ENCODE measurements around the gene ST3GAL3. TPM values are rescaled to one million over a fixed set of nuclear protein-coding genes. Genes with fewer than 3 reads are reported as not detected.

The ST3GAL3 gene
- total and polyA plus RNA-seq, 8 donors, result 1.6 to 68.3 (median 6.7) TPM

GRCh38 chr1:43963006-43963405 is 255.7 kb downstream of the ST3GAL3 start:
- H3K36me3 ChIP-seq, result peaks cover 33 to 91% (median 89%) of the 10 kb centered on the region in 4 donors
- 88 to 97% (median 93%) methylated on average over 3 of the region's 3 CpGs for WGBS, 5 donors

GRCh38 chr1:43963890-43964289 is 256.6 kb downstream of the ST3GAL3 start:
- Histone ChIP-seq H3K27ac (no peak overlapping the region), H3K36me3 (peaks cover 27 to 82% (median 80%) of the 10 kb centered on the region in 4 donors)
- intact Hi-C loops (cut with DNase I; ENCODE audit: low total_unique reads), result no loop called here

More at GRCh38 chr1:43963006-43963405, 255.7 kb downstream of the ST3GAL3 start:
- H3K27me3 ChIP-seq, result no peaks in the 10 kb centered on the region
- no peak for DNase-seq
- H3K27ac ChIP-seq, result no peak overlapping the region
- intact Hi-C loops (cut with DNase I; ENCODE audit: low total_unique reads), result no loop called here
- H3K4me3 ChIP-seq, result no peak overlapping the region
- H3K4me1 ChIP-seq, result no peaks in the 10 kb centered on the region
- H3K9me3 ChIP-seq, result no peaks in the 10 kb centered on the region
- no peak for TF ChIP-seq POLR2AphosphoS5 (IDR thresholded peaks at IDR 0.05)
- no peak for TF ChIP-seq POLR2A (IDR thresholded peaks at IDR 0.05)
- no peak for TF ChIP-seq CTCF (IDR thresholded peaks at IDR 0.05)
- no peak for TF ChIP-seq EP300 (IDR thresholded peaks at IDR 0.05)

GRCh38 chr1:43965316-43965715 is 258.0 kb downstream of the ST3GAL3 start:
- Histone ChIP-seq H3K9me3 (no peaks in the 10 kb centered on the region), H3K36me3 (peaks cover 22 to 68% (median 66%) of the 10 kb centered on the region in 4 donors), H3K4me3 (no peak overlapping the region), H3K27ac (no peak overlapping the region), H3K27me3 (no peaks in the 10 kb centered on the region), H3K4me1 (peaks cover 2 to 9% (median 8%) of the 10 kb centered on the region in 4 donors)
- DNase-seq, result no peak
- TF ChIP-seq EP300 (IDR thresholded peaks at IDR 0.05) (no peak), POLR2A (IDR thresholded peaks at IDR 0.05) (no peak), POLR2AphosphoS5 (IDR thresholded peaks at IDR 0.05) (no peak), CTCF (IDR thresholded peaks at IDR 0.05) (no peak)
- WGBS, 5 donors, result 92 to 97% (median 92%) methylated on average over 3 of the region's 3 CpGs
- intact Hi-C loops (cut with DNase I; ENCODE audit: low total_unique reads), result no loop called here

More at GRCh38 chr1:43963890-43964289, 256.6 kb downstream of the ST3GAL3 start:
- no peaks in the 10 kb centered on the region for H3K4me1 ChIP-seq
- H3K9me3 ChIP-seq, result no peaks in the 10 kb centered on the region
- no peak overlapping the region for H3K4me3 ChIP-seq
- DNase-seq, result no peak
- TF ChIP-seq CTCF (IDR thresholded peaks at IDR 0.05), result no peak
- no peak for TF ChIP-seq POLR2AphosphoS5 (IDR thresholded peaks at IDR 0.05)
- TF ChIP-seq POLR2A (IDR thresholded peaks at IDR 0.05), result no peak
- TF ChIP-seq EP300 (IDR thresholded peaks at IDR 0.05), result no peak
- 81 to 93% (median 86%) methylated on average over 5 of the region's 5 CpGs for WGBS, 5 donors
- H3K27me3 ChIP-seq, result no peaks in the 10 kb centered on the region

GRCh38 chr1:43968348-43968948 is 261.1 kb downstream of the ST3GAL3 start:
- Histone ChIP-seq H3K27me3 (no peaks in the 10 kb centered on the region), H3K4me3 (no peak overlapping the region), H3K9me3 (no peaks in the 10 kb centered on the region), H3K4me1 (peaks cover 9 to 26% (median 19%) of the 10 kb centered on the region in 4 donors), H3K36me3 (peaks cover 9 to 61% (median 53%) of the 10 kb centered on the region in 4 donors), H3K27ac (no peak overlapping the region)
- intact Hi-C loops (cut with DNase I; ENCODE audit: low total_unique reads), result no loop called here
- TF ChIP-seq EP300 (IDR thresholded peaks at IDR 0.05), result no peak
- no peak for TF ChIP-seq POLR2A (IDR thresholded peaks at IDR 0.05)
- no peak for TF ChIP-seq CTCF (IDR thresholded peaks at IDR 0.05)
- TF ChIP-seq POLR2AphosphoS5 (IDR thresholded peaks at IDR 0.05), result no peak
- WGBS, 5 donors, result 80 to 89% (median 88%) methylated on average over 6 of the region's 6 CpGs
- DNase-seq, result peak in 1 of 2 donors; percentile 68
